Pulmonary artery endothelial cell (primary cell): ENCODE data around the gene PRADC1. TPM values are rescaled to one million over a fixed set of nuclear protein-coding genes. Genes with fewer than 3 reads are reported as not detected.
"Not testable (repeated sequence)": the region's sequence is repeated elsewhere in the genome, so short reads cannot be mapped to it uniquely, and the experiment has no call there.

Experiments used
- DNase-seq: peaks from one replicate; pipeline ENCODE4 v3.0.0-alpha.2; 2011; ENCODE audit warnings: low read depth, low spot score
- total RNA-seq: library from RNA; depleted of rRNA; stranded (reverse); fragments of >200 nt; gene quantifications from 2 replicates; pipeline ENCODE4 v1.2.3, GENCODE V29; 2014

PRADC1 gene
- total RNA-seq, result 19.7 and 29.4 TPM in 2 replicates

- peak; percentile 99 for DNase-seq
Measured at GRCh38 chr2:73233154-73233931, at the start of gene PRADC1. TSS of gene PRADC1 (minus strand) at chr2:73233239. CDS start at chr2:73233160, 79 bp downstream.

- no peak for DNase-seq
Measured at GRCh38 chr2:73281244-73281643, 48.2 kb upstream of the PRADC1 start.

GRCh38 chr2:73279852-73280251, 46.8 kb upstream of the PRADC1 start:
- DNase-seq, result no peak

- no peak for DNase-seq
Measured at GRCh38 chr2:73272270-73272669, 39.2 kb upstream of the PRADC1 start.

- no peak for DNase-seq
Measured at GRCh38 chr2:73269686-73270465, 36.8 kb upstream of the PRADC1 start.

- no peak for DNase-seq
Measured at GRCh38 chr2:73268830-73269685, 36.0 kb upstream of the PRADC1 start.

GRCh38 chr2:73268366-73268829, 35.4 kb upstream of the PRADC1 start:
- DNase-seq, result no peak

- DNase-seq, result no peak
Measured at GRCh38 chr2:73267008-73267407, 34.0 kb upstream of the PRADC1 start.

- no peak for DNase-seq
Measured at GRCh38 chr2:73266061-73266901, 33.2 kb upstream of the PRADC1 start.

- DNase-seq, result no peak
Measured at GRCh38 chr2:73265298-73266060, 32.4 kb upstream of the PRADC1 start.

GRCh38 chr2:73264783-73265182, 31.7 kb upstream of the PRADC1 start:
- DNase-seq, result no peak

GRCh38 chr2:73264332-73264606, 31.2 kb upstream of the PRADC1 start:
- DNase-seq, result no peak

GRCh38 chr2:73263540-73264331, 30.7 kb upstream of the PRADC1 start:
- no peak for DNase-seq

- DNase-seq, result not testable (repeated sequence)
Measured at GRCh38 chr2:73262691-73263429, 29.8 kb upstream of the PRADC1 start.

- DNase-seq, result no peak
Measured at GRCh38 chr2:73262108-73262651, 29.1 kb upstream of the PRADC1 start.

- DNase-seq, result peak; percentile 26
Measured at GRCh38 chr2:73260338-73260984, 27.4 kb upstream of the PRADC1 start.

GRCh38 chr2:73259704-73260337, 26.8 kb upstream of the PRADC1 start:
- no peak for DNase-seq
